ENCODE data around the gene TNS2. TPM values are rescaled to one million over a fixed set of nuclear protein-coding genes. Genes with fewer than 3 reads are reported as not detected.

Gene TNS2
- total RNA-seq, 1 experiment from 2014 or later: 13.1 TPM

DNA sequence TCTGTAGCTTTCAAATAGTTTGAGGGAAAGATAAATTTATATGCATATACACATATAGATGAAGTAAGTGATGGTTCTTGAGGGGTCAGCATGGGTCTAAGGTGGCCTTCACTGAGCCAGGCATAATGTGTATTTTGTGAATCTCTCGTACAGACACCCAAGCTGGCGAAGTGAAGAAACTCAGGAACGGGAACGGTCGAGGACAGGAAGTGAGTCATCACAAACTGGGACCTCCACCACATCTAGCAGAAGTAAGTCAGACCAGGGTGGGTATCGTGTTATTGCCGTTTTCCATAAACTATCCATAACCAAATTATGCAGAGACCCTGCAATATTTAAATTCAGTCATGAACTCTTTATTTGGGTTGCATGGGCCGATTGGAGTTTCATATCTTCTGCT, 15.4 kb upstream of the TNS2 start:
- Histone ChIP-seq H3K9me2 (replicated peaks; ENCODE audit: low read length) (no peaks in the 10 kb centered on the region), H3K27ac (ENCODE audit: low read length) (no peak overlapping the region), H3K9ac (ENCODE audit: low read length) (no peak overlapping the region), H3K4me3 (ENCODE audit: low read length) (no peak overlapping the region), H3F3A (ENCODE audit: low read length, unreplicated experiment) (peaks cover 1% of the 10 kb centered on the region), H2AFZ (ENCODE audit: low read length) (no peak overlapping the region), H4K20me1 (ENCODE audit: low read length) (0 out of 2 replicates have a peak, but pooled peaks cover 14% of the 10 kb centered on the region), H3K4me2 (ENCODE audit: low read length) (no peak overlapping the region), H3K4me1 (ENCODE audit: insufficient read depth, low read length) (no peaks in the 10 kb centered on the region), H3K79me2 (ENCODE audit: low read length) (0 out of 2 replicates have a peak, but pooled peaks cover 8% of the 10 kb centered on the region), H3K36me3 (ENCODE audit: low read depth, low read length) (peaks cover 69% of the 10 kb centered on the region), H3K27me3 (ENCODE audit: low read length) (no peaks in the 10 kb centered on the region), H3K9me3 (ENCODE audit: low read length) (no peaks in the 10 kb centered on the region)
- no TSS peak for BruUV-seq (replicated peaks)
- DNase-seq (no peak), ATAC-seq (no peak)
- TF ChIP-seq, protein P1, sequence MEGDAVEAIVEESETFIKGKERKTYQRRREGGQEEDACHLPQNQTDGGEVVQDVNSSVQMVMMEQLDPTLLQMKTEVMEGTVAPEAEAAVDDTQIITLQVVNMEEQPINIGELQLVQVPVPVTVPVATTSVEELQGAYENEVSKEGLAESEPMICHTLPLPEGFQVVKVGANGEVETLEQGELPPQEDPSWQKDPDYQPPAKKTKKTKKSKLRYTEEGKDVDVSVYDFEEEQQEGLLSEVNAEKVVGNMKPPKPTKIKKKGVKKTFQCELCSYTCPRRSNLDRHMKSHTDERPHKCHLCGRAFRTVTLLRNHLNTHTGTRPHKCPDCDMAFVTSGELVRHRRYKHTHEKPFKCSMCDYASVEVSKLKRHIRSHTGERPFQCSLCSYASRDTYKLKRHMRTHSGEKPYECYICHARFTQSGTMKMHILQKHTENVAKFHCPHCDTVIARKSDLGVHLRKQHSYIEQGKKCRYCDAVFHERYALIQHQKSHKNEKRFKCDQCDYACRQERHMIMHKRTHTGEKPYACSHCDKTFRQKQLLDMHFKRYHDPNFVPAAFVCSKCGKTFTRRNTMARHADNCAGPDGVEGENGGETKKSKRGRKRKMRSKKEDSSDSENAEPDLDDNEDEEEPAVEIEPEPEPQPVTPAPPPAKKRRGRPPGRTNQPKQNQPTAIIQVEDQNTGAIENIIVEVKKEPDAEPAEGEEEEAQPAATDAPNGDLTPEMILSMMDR (conservative IDR thresholded peaks at IDR 0.05; ENCODE audit: low read depth, low read length): no peak
- no peak for TF ChIP-seq EZH2phosphoT487 (IDR thresholded peaks at IDR 0.05; ENCODE audit: borderline replicate concordance, low read length)
- no peak for TF ChIP-seq EZH2 (IDR thresholded peaks at IDR 0.05; ENCODE audit: low read length, unreplicated experiment)
- ChIA-PET CTCF (no interaction called here), POLR2A (ENCODE audit: unreplicated experiment) (no interaction called here)
- intact Hi-C loops (cut with micrococcal nuclease): no loop called here

DNA sequence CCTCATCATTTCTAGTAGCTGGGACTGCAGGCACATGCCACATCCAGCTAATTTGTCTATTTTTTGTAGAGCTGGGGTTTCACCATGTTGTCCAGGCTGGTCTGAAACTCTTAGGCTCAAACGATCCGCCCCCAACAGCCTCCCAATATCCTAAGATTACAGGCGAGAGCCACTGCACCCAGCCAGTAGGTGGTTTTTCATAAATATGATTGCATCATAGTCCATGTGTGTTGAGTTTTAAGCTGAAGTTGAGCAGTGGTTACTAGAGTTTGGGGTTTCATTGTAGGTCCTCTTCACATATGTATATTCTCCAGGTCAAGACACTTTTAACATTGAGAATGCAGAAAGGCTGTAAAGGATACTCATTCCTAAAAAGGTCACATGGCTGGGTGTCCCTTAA, 13.1 kb upstream of the TNS2 start:
- BruUV-seq (replicated peaks): no TSS peak
- no peaks in the 10 kb centered on the region for H3K4me1 ChIP-seq (ENCODE audit: insufficient read depth, low read length)

DNA sequence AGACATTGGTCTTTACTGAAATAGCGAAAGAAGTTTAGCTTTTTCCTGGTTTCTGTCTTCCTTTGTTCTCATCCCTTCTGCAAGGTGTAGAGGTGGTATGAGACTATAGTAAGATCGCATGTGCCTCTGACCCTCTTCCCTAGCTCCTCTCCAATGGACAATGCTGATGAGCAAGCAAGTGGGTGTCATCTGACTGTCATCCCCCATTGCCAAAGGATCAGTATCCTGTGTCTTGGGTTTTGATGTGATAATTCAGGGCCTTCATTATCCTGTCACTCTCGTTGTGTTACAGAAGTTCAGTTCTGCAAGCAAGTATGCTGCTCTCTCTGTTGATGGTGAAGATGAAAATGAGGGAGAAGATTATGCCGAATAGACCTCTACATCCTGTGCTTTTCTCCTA, 10.0 kb upstream of the TNS2 start:
- Histone ChIP-seq H3F3A (ENCODE audit: low read length, unreplicated experiment) (peaks cover 4% of the 10 kb centered on the region), H3K4me2 (ENCODE audit: low read length) (no peak overlapping the region), H3K27me3 (ENCODE audit: low read length) (no peaks in the 10 kb centered on the region), H3K79me2 (ENCODE audit: low read length) (no peaks in the 10 kb centered on the region), H3K9ac (ENCODE audit: low read length) (no peak overlapping the region), H3K9me3 (ENCODE audit: low read length) (no peaks in the 10 kb centered on the region), H4K20me1 (ENCODE audit: low read length) (no peaks in the 10 kb centered on the region), H3K27ac (ENCODE audit: low read length) (no peak overlapping the region), H2AFZ (ENCODE audit: low read length) (no peak overlapping the region), H3K9me2 (replicated peaks; ENCODE audit: low read length) (no peaks in the 10 kb centered on the region), H3K4me1 (ENCODE audit: insufficient read depth, low read length) (no peaks in the 10 kb centered on the region), H3K4me3 (ENCODE audit: low read length) (no peak overlapping the region), H3K36me3 (ENCODE audit: low read depth, low read length) (peaks cover 44% of the 10 kb centered on the region)
- BruUV-seq (replicated peaks): no TSS peak
- DNase-seq: no peak
- TF ChIP-seq EZH2phosphoT487 (IDR thresholded peaks at IDR 0.05; ENCODE audit: borderline replicate concordance, low read length) (no peak), EZH2 (IDR thresholded peaks at IDR 0.05; ENCODE audit: low read length, unreplicated experiment) (no peak)
- TF ChIP-seq, protein P1 (conservative IDR thresholded peaks at IDR 0.05; ENCODE audit: low read depth, low read length): no peak
- ChIA-PET CTCF (no interaction called here), POLR2A (ENCODE audit: unreplicated experiment) (no interaction called here)
- ATAC-seq: no peak
- intact Hi-C loops (cut with micrococcal nuclease): no loop called here

More for the DNA sequence above, 13.1 kb upstream of the TNS2 start:
- ChIA-PET POLR2A (ENCODE audit: unreplicated experiment) (no interaction called here), CTCF (no interaction called here)
- Histone ChIP-seq H3F3A (ENCODE audit: low read length, unreplicated experiment) (peaks cover 4% of the 10 kb centered on the region), H2AFZ (ENCODE audit: low read length) (no peak overlapping the region), H4K20me1 (ENCODE audit: low read length) (0 out of 2 replicates have a peak, but pooled peaks cover 9% of the 10 kb centered on the region), H3K79me2 (ENCODE audit: low read length) (no peaks in the 10 kb centered on the region), H3K27me3 (ENCODE audit: low read length) (no peaks in the 10 kb centered on the region), H3K4me3 (ENCODE audit: low read length) (no peak overlapping the region), H3K9me2 (replicated peaks; ENCODE audit: low read length) (no peaks in the 10 kb centered on the region), H3K4me2 (ENCODE audit: low read length) (no peak overlapping the region), H3K36me3 (ENCODE audit: low read depth, low read length) (peaks cover 62% of the 10 kb centered on the region), H3K9me3 (ENCODE audit: low read length) (no peaks in the 10 kb centered on the region), H3K9ac (ENCODE audit: low read length) (no peak overlapping the region), H3K27ac (ENCODE audit: low read length) (no peak overlapping the region)
- no peak for DNase-seq
- TF ChIP-seq EZH2 (IDR thresholded peaks at IDR 0.05; ENCODE audit: low read length, unreplicated experiment) (no peak), EZH2phosphoT487 (IDR thresholded peaks at IDR 0.05; ENCODE audit: borderline replicate concordance, low read length) (no peak)
- TF ChIP-seq, protein P1 (conservative IDR thresholded peaks at IDR 0.05; ENCODE audit: low read depth, low read length): no peak
- intact Hi-C loops (cut with micrococcal nuclease): no loop called here
- ATAC-seq: no peak

Measured in PC-3 (cell line).